ENCODE data around the gene PSMA1.
"Not testable (repeated sequence)": the region's sequence is repeated elsewhere in the genome, so short reads cannot be mapped to it uniquely, and the experiment has no call there.

PSMA1 gene

DNA sequence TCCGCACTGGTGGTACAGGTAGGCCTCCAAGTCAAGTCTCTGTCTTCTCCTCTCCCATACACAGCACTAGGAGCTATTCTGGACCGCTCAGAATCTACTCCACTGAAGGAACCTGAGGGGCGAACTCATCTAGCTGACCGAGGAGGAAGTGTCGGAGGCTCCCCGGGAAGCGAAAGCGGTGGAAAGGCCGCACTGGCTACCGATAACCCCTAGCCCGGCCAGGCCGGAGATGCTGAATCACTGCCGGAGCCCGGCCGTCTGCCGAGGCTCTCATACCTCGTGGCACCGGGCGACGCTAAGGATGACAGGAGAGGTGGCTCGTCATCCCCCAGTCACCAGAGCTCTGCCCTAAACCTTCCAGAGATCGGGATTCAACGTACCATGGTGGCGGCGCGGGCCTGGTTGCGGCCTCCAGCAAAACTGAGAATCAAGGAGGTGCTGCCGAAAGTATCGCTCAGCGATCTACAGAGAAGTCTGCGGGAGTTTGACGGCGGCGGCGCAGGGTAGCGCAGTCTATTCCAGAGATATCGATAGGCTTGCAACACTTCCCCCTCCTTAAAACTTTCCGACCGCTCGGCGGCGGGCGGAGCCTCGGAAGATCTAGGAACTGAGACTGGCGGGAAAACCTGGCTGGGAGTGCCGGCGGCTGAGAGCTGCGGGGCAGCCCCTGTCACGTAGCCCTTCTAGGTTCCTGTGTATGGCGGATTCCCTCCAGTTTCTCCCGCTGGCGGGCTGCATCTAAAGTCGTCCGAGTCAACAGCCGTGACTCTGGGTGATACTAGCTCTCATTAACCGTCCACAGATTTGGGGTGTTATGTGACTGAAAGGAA is at the start of gene PSMA1:
TSS of gene PSMA1 (minus strand) at position 470 of the 830 bp plus-strand sequence. CDS start at position 383, 87 bp downstream.
- H3K27ac Mint-ChIP-seq = peak within 1 kb of the TSS; percentile 98
- peak; percentile 90 to 94 for ATAC-seq (replicated peaks)
- H3K27me3 Mint-ChIP-seq = no peaks in the 10 kb centered on the region
- H3K4me3 Mint-ChIP-seq = peak within 1 kb of the TSS; percentile 90 to 97
- peaks cover 7 to 19% of the 10 kb centered on the region in 2 donors for H3K36me3 Mint-ChIP-seq
- H3K9me3 Mint-ChIP-seq = no peaks in the 10 kb centered on the region
- peak; percentile 93 for DNase-seq
- peaks cover 12 to 24% of the 10 kb centered on the region in 2 donors for H3K4me1 Mint-ChIP-seq

DNA sequence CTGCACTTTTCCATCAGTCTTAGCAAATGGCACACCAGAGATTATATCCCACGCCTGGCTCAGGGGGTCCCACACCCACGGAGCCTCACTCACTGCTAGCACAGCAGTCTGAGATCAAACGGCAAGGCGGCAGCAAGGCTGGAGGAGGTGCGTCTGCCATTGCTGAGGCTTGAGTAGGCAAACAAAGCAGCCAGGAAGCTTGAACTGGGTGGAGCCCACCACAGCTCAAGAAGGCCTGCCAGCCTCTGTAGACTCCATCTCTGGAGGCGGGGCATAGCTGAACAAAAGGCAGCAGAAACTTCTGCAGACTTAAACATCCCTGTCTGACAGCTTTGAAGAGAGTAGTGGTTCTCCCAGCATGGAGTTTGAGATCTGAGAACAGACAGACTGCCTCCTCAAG is 49.3 kb upstream of the PSMA1 start:
- not testable (repeated sequence) for H3K27me3 Mint-ChIP-seq; H3K9me3 Mint-ChIP-seq; H3K36me3 Mint-ChIP-seq; H3K27ac Mint-ChIP-seq; ATAC-seq (replicated peaks); DNase-seq; H3K4me3 Mint-ChIP-seq
- peaks cover 13 to 20% of the 10 kb centered on the region in 2 donors for H3K4me1 Mint-ChIP-seq

GRCh38 chr11:14567064-14567651 is 47.0 kb upstream of the PSMA1 start:
- ATAC-seq (replicated peaks) (peak; percentile 44 to 67), DNase-seq (no peak)
- no peaks in the 10 kb centered on the region for H3K27me3 Mint-ChIP-seq
- H3K27ac Mint-ChIP-seq = no peak overlapping the region
- no peaks in the 10 kb centered on the region for H3K36me3 Mint-ChIP-seq
- H3K4me3 Mint-ChIP-seq = no peak overlapping the region
- H3K4me1 Mint-ChIP-seq = peaks cover 13 to 14% of the 10 kb centered on the region in 2 donors
- H3K9me3 Mint-ChIP-seq = peaks cover 0 to 1% of the 10 kb centered on the region in 2 donors

- Mint-ChIP-seq H3K4me3 (no peak overlapping the region), H3K27ac (no peak overlapping the region), H3K9me3 (peaks cover 0 to 1% of the 10 kb centered on the region in 2 donors), H3K4me1 (peaks cover 13 to 14% of the 10 kb centered on the region in 2 donors), H3K27me3 (no peaks in the 10 kb centered on the region), H3K36me3 (no peaks in the 10 kb centered on the region)
- ATAC-seq (replicated peaks) (no peak), DNase-seq (no peak)
These were observed 46.3 kb upstream of the PSMA1 start for GRCh38 chr11:14566331-14567063.

- Mint-ChIP-seq H3K36me3 (no peaks in the 10 kb centered on the region), H3K9me3 (peaks cover 0 to 1% of the 10 kb centered on the region in 2 donors), H3K4me3 (no peak overlapping the region), H3K27ac (no peak overlapping the region), H3K4me1 (peaks cover 13 to 14% of the 10 kb centered on the region in 2 donors), H3K27me3 (no peaks in the 10 kb centered on the region)
- DNase-seq (no peak), ATAC-seq (replicated peaks) (no peak)
These were observed 45.7 kb upstream of the PSMA1 start for GRCh38 chr11:14565845-14566244.

DNA sequence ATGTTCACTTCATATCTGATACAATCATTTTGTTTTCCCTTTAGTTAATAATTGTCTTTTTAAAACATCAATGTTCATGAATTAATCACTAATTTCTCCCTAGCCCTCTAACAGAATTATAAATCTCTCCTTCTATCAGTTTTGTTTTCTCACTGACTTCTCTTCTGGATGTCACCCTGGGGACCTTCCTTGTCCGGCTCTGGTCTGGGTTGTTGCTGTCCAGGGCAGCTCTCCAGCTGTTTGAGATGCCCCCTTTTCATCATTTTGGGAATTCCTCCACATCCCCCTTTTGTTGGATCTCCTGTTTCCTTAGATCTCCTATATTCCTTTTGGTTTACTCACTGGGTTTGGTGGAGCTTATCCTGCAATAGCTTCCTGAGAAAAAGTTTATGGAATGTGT is 35.6 kb upstream of the PSMA1 start:
- DNase-seq (no peak), ATAC-seq (replicated peaks) (no peak)
- Mint-ChIP-seq H3K4me1 (peaks cover 0 to 2% of the 10 kb centered on the region in 2 donors), H3K27ac (no peak overlapping the region), H3K27me3 (no peaks in the 10 kb centered on the region), H3K9me3 (no peaks in the 10 kb centered on the region), H3K36me3 (no peaks in the 10 kb centered on the region), H3K4me3 (no peak overlapping the region)

DNA sequence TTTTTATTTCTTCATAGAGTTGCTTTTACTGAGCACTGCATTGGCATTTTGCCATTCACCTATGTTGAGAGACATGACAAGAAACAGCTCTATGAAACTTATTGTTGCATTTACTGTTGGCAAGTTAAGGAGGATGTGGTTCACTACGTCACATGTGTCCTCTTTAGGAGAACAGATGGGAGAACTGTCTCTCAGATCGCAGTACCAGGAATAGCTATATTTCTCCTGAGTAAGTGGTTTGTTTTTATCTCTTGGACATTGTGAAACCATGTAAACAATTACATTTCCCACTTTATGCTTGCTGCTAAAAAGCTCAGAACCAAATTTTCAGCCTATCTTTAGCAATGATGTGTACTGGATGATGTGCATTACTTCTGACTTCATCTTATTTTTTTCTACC is 34.8 kb upstream of the PSMA1 start:
- no peak overlapping the region for H3K27ac Mint-ChIP-seq
- H3K9me3 Mint-ChIP-seq = no peaks in the 10 kb centered on the region
- H3K4me1 Mint-ChIP-seq = peaks cover 0 to 2% of the 10 kb centered on the region in 2 donors
- no peaks in the 10 kb centered on the region for H3K27me3 Mint-ChIP-seq
- H3K36me3 Mint-ChIP-seq = no peaks in the 10 kb centered on the region
- no peak overlapping the region for H3K4me3 Mint-ChIP-seq
- DNase-seq (no peak), ATAC-seq (replicated peaks) (no peak)

- no peak overlapping the region for H3K4me3 Mint-ChIP-seq
- H3K27ac Mint-ChIP-seq = no peak overlapping the region
- no peak for DNase-seq
- H3K4me1 Mint-ChIP-seq = peaks cover 0 to 2% of the 10 kb centered on the region in 2 donors
- H3K36me3 Mint-ChIP-seq = no peaks in the 10 kb centered on the region
- no peaks in the 10 kb centered on the region for H3K27me3 Mint-ChIP-seq
- no peak for ATAC-seq (replicated peaks)
- no peaks in the 10 kb centered on the region for H3K9me3 Mint-ChIP-seq
These were observed 31.9 kb upstream of the PSMA1 start for GRCh38 chr11:14552089-14552488.

- DNase-seq (no peak), ATAC-seq (replicated peaks) (no peak)
- Mint-ChIP-seq H3K27ac (no peak overlapping the region), H3K4me1 (peaks cover 0 to 2% of the 10 kb centered on the region in 2 donors), H3K4me3 (no peak overlapping the region), H3K27me3 (no peaks in the 10 kb centered on the region), H3K9me3 (no peaks in the 10 kb centered on the region), H3K36me3 (no peaks in the 10 kb centered on the region)
These were observed 31.2 kb upstream of the PSMA1 start for GRCh38 chr11:14551380-14551779.

DNA sequence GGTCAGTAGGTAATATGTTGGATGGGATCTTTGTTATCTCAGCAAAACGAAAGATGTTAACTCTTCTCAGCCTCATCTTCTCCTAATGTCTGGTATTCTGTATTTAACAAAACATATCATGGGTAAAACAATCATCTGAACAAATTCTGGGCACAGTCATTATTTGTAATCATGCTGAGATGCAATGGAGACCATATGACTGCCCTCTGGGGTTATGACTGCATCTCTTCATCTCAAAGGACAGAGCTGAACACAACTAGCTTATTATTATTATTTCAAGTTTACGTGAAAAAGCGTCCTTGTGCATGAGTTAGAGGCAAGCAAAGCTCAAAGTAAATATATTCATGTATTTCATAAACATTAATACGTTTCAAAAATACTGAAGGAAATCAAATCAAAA is 29.7 kb upstream of the PSMA1 start:
- Mint-ChIP-seq H3K27ac (no peak overlapping the region), H3K36me3 (no peaks in the 10 kb centered on the region)

DNA sequence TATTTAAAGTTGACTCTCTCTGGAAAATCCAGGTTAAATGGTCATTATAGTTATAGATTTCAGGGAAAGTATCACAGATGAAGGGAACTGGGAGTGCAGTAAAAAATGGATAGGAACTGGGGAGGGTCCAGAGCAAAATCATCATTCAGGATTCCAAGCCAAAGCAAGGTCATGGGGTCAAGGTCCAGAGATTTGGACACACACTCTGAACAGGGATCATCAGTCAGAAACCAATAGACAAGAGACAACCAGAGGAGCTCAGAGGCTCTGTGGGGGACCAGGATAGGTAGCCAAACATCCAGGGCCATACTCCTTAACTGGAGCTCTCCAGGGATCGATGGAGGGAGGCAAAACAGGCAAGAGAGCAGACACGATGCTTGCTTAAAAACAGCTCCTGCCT is 27.3 kb upstream of the PSMA1 start:
- Mint-ChIP-seq H3K9me3 (no peaks in the 10 kb centered on the region), H3K27ac (no peak overlapping the region), H3K27me3 (no peaks in the 10 kb centered on the region), H3K4me3 (no peak overlapping the region), H3K36me3 (no peaks in the 10 kb centered on the region), H3K4me1 (peaks cover 3 to 5% of the 10 kb centered on the region in 2 donors)
- no peak for ATAC-seq (replicated peaks)
- DNase-seq = no peak

More for the DNA sequence above, 29.7 kb upstream of the PSMA1 start:
- DNase-seq = no peak
- H3K4me1 Mint-ChIP-seq = peaks cover under 1 to 5% of the 10 kb centered on the region in 2 donors
- H3K9me3 Mint-ChIP-seq = no peaks in the 10 kb centered on the region
- no peaks in the 10 kb centered on the region for H3K27me3 Mint-ChIP-seq
- no peak overlapping the region for H3K4me3 Mint-ChIP-seq
- ATAC-seq (replicated peaks) = no peak

- Mint-ChIP-seq H3K4me3 (no peak overlapping the region), H3K4me1 (peaks cover 3 to 5% of the 10 kb centered on the region in 2 donors), H3K27ac (no peak overlapping the region), H3K9me3 (no peaks in the 10 kb centered on the region), H3K27me3 (no peaks in the 10 kb centered on the region), H3K36me3 (no peaks in the 10 kb centered on the region)
- ATAC-seq (replicated peaks) (no peak), DNase-seq (no peak)
These were observed 26.5 kb upstream of the PSMA1 start for GRCh38 chr11:14546672-14547071.

DNA sequence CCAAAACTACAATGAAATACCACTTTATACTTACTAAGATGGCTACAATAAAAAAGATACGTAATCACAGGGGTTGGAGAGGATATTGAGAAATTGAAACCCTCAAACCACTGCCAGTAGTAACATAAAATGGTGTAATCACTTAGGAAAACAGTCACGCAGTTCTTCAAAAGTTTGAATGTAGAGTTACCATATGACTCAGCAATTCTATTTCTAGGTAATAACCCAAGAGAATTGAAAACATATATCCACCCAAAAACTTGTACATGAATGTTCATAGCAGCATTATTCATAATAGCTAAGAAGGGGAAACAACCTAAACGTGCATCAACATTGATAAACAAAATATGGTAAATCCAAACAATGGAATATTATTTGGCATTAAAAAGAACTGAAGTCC is 24.4 kb upstream of the PSMA1 start:
- H3K4me3 Mint-ChIP-seq = no peak overlapping the region
- DNase-seq (no peak), ATAC-seq (replicated peaks) (peak; percentile 49 to 61)
- H3K27ac Mint-ChIP-seq = no peak overlapping the region
- no peaks in the 10 kb centered on the region for H3K9me3 Mint-ChIP-seq
- H3K27me3 Mint-ChIP-seq = no peaks in the 10 kb centered on the region
- peaks cover 3 to 5% of the 10 kb centered on the region in 2 donors for H3K4me1 Mint-ChIP-seq
- H3K36me3 Mint-ChIP-seq = no peaks in the 10 kb centered on the region

- Mint-ChIP-seq H3K36me3 (no peaks in the 10 kb centered on the region), H3K4me1 (peaks cover 3 to 5% of the 10 kb centered on the region in 2 donors)
These were observed 23.1 kb upstream of the PSMA1 start for GRCh38 chr11:14543260-14543659.

More at GRCh38 chr11:14543260-14543659, 23.1 kb upstream of the PSMA1 start:
- H3K9me3 Mint-ChIP-seq = no peaks in the 10 kb centered on the region
- DNase-seq (no peak), ATAC-seq (replicated peaks) (no peak)
- no peaks in the 10 kb centered on the region for H3K27me3 Mint-ChIP-seq
- no peak overlapping the region for H3K4me3 Mint-ChIP-seq
- H3K27ac Mint-ChIP-seq = no peak overlapping the region

Measured in stimulated activated naive B cell treated with anti-CD40 and anti-IgM and Interleukin-4, amounts not matched to agents 10 μg/mL and 1 μg/mL and 100 μg/mL, for 72 hours (primary cell).